Measurements from ENCODE around the gene TBCE. TPM values are rescaled to one million over a fixed set of nuclear protein-coding genes. Genes with fewer than 3 reads are reported as not detected.

The TBCE gene
- total RNA-seq, 2 donors from 2014 or later: 22.2 to 25.2 TPM

DNA sequence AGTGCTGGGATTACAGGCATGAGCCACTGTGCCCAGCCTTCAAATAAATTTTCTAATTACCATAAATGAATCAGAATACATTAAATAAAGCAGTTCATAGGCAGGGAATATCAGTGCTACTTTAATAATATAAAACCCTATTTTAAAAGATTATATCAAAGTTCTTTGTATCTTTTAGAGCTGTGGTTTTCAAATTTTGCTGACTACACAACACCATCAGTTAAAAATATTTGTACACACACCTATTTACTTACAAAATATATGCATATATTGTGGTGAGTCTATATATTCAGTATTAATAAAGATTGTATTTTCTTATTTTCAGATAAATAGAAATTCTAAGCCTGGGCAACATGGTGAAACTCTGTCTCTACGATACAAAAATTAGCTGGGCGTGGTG is 118.3 kb downstream of the TBCE start:
- intact Hi-C loops (cut with DNase I): loop anchor here in 1 of 2 donors (2.0 kb wide), 1 partner anchor 21 kb away; no protein-coding TSS in a partner anchor
- DNase-seq (ENCODE audit: low spot score): no peak

DNA sequence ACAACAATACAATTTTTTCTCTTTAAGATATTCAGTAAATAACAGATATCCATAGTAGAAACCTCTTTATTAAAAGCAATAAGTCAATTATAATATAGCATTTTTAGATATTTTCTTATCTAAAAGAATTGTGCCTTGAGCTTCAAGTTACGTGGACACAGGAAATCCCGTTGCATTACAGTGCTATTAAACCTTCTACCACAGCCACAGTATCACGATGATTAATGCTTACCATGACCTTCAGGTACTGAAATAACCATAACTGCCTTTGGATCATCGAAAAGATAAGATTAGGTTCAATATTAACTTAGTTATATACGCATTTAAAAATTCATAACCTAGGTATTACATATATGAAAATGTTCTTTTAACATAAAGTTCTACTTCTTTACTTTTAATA is 119.1 kb downstream of the TBCE start:
- no peak for DNase-seq (ENCODE audit: low spot score)
- intact Hi-C loops (cut with DNase I): no loop called here

DNA sequence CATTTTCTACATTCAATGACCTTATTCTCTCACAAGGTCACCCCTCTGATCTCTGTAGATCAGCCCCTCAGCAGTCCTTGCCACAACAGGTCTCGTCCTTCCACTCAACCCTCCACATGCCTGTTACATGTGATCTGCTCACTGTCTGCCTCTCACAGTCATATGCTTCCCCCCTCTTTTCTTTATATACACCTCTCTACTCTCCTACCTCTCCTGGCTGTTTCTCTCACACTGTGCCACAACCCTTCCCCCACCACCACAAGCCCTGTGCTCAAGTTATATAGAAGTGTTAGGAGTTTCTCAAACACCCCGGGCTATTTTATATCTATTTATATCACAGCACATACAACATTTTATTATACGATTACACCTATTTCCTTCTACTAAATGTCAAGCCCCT is 124.4 kb downstream of the TBCE start:
- DNase-seq (ENCODE audit: low spot score): no peak
- intact Hi-C loops (cut with DNase I): no loop called here

DNA sequence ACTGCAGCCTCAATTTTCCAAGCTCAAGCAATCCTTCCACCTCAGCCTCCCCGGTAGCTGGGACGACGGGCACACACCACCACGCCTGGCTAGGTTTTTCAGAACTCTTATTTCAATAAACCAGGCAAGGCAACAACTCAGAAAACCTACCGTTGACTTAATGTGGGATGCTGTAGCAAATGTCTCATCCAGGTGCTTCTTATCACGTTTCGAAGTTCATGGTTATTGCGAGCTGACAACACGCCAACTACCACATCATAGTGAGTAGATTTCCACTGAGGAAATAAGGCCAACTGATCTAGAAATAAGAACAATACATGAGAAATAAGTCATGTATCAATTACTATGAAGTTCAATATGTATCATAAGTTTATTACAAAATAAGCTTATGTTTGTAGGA is 127.3 kb downstream of the TBCE start:
- intact Hi-C loops (cut with DNase I): no loop called here
- DNase-seq (ENCODE audit: low spot score): no peak

DNA sequence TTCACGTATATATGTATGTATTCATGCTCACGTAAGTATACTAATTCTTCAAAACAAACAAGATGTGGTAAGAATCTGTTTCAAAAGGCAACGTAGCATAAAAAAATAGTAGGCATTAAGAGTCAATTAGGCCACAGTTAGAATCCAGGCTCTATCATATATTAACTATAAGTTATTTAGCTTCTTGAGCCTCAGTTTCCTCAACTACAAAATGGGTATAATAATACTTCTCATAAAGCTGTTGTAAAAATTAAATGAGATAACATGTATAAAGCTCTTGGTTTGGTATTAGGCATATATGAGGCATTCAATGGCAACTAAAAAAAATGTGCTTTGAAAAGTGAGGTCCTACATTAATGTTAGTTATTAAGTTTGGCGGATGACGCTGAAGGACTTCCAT is 127.8 kb downstream of the TBCE start:
- intact Hi-C loops (cut with DNase I): no loop called here
- DNase-seq (ENCODE audit: low spot score): no peak

DNA sequence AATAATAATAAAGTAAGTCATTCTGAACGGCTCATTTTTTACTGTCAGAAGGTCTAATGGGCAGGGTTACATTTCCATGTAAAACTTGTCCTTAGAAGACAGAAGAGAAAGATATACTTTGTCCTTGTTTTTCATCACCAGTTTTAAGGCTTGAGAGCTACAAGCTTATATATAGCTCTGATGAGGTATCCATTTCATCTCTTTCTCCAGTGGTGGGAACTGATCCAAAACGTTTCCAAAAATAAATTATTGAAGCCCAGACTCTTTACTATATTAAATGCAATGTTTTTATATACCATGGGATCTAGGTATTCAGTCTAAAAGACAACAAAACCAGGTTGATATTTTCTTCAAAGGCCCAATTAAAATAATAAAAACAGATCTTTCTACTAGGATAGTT is 128.3 kb downstream of the TBCE start:
- DNase-seq (ENCODE audit: low spot score): no peak
- intact Hi-C loops (cut with DNase I): no loop called here

DNA sequence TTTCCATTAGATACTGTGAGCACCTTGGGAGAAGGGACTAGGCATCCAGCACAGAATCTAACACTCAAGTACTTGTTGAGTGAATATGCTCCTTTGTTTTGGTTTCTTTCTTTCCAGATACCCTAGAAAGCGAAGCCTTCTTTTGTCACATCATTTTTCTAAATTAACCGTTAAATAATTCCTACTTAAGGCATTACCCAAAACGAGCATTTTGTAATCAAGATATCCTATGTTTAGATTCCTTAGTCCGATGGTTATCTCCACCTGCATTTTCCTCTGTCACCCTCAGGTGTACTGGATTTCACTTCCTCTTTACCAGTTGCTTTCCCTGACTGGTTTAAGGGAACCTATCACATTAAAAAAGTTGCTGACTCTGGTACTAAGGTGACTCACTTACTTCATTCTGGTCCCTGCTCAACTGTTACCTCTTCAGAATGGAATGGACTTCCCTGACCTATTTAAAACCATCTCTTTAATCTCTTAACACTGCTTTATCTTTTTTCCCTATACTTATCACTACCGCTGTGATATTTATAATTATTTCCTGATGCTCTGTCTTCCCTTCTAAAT is 133.8 kb downstream of the TBCE start:
- intact Hi-C loops (cut with DNase I): no loop called here

More for the DNA sequence above, 133.8 kb downstream of the TBCE start:
- DNase-seq (ENCODE audit: low spot score): no peak

Other genes with a start within 250 kb of the TBCE start
- gene TOMM20, start 238.6 kb upstream of the TBCE start, total RNA-seq: 10 to 100 TPM; 75.4 to 86.2 TPM
- 10 to 100 TPM; 57.7 to 61.1 TPM for gene RBM34, start 206.2 kb upstream of the TBCE start, total RNA-seq
- gene ARID4B, start 39.2 kb upstream of the TBCE start, total RNA-seq: 10 to 100 TPM; 28.5 to 33.2 TPM
- 10 to 100 TPM; 30.8 to 36.9 TPM for gene GGPS1, start 38.9 kb upstream of the TBCE start, total RNA-seq
- 10 to 100 TPM; 31.9 to 32.4 TPM for gene B3GALNT2, start 137.0 kb downstream of the TBCE start, total RNA-seq